D721Med (cell line): ENCODE measurements around the gene LST1.

ENCODE experiments used
- DNase-seq: peaks from one replicate; pipeline ENCODE4 v3.0.0; 2011; ENCODE audit warnings: low spot score; ENCODE audit not compliant: insufficient read length
- FAIRE-seq: peaks from 2 replicates; lab custom pipeline; 2011; peaks lifted over from hg19 to GRCh38; lab: Jason Lieb, UNC
- CTCF ChIP-seq: IDR thresholded peaks from 2 replicates; pipeline ENCODE4 v1.5.1; 2012; ENCODE audit warnings: mild to moderate bottlenecking, control low read depth; ENCODE audit not compliant: insufficient read depth; ENCODE audit errors: missing control alignments

LST1 gene

GRCh38 chr6:31559958-31560696 lies 25.9 kb upstream of the LST1 start:
- DNase-seq, result no peak
- no peak for TF ChIP-seq CTCF
- no peak for FAIRE-seq

GRCh38 chr6:31560697-31561058 lies 25.4 kb upstream of the LST1 start:
- no peak for TF ChIP-seq CTCF
- DNase-seq (no peak), FAIRE-seq (no peak)

- DNase-seq (no peak), FAIRE-seq (no peak)
- no peak for TF ChIP-seq CTCF
Observed at GRCh38 chr6:31567531-31568370, 18.3 kb upstream of the LST1 start.

- no peak for TF ChIP-seq CTCF
- FAIRE-seq, result no peak
- DNase-seq, result no peak
Observed at GRCh38 chr6:31568537-31568961, 17.5 kb upstream of the LST1 start.

- FAIRE-seq (no peak), DNase-seq (no peak)
- no peak for TF ChIP-seq CTCF
Observed at GRCh38 chr6:31569861-31570536, 16.1 kb upstream of the LST1 start.

GRCh38 chr6:31572041-31572911 lies 13.8 kb upstream of the LST1 start, which contains the start of gene LTA:
Gene LTA, plus strand, starts transcription at chr6:31572289. Its CDS starts 454 bp downstream, at chr6:31572743.
- TF ChIP-seq CTCF, result no peak
- FAIRE-seq (no peak), DNase-seq (no peak)
